ENCODE results near the gene ALX3. TPM values are rescaled to one million over a fixed set of nuclear protein-coding genes. Genes with fewer than 3 reads are reported as not detected.

ALX3 gene
- total RNA-seq, 1 donor from 2014 or later: not detected

DNA sequence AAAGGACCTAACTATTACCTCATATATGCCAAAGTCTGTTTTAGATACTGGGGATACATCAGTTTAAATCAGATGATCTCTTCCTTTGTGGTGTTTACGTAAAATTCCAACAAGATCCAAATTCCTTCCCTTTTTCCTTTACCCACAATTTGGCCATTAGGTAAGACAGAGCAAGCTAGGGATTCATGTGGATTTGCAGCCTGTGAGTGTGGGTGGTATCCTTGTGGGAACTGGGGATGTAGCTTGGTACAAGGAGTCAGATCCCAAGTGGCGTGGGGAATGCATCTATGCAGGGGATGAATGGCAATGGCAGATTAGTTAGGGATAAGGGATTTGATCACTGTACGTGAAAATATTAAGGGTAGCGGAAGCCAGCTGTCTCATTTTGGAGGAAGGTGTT lies 45.9 kb downstream of the ALX3 start:
- no peaks in the 10 kb centered on the region for H3K27me3 Mint-ChIP-seq (ENCODE audit: low read depth, unreplicated experiment)
- no peaks in the 10 kb centered on the region for H3K4me1 Mint-ChIP-seq (ENCODE audit: low read depth, unreplicated experiment)
- peaks cover 43% of the 10 kb centered on the region for H3K36me3 ChIP-seq (ENCODE audit: insufficient read depth, low read length)
- no peaks in the 10 kb centered on the region for H3K9me3 Mint-ChIP-seq (ENCODE audit: unreplicated experiment)
- no peak overlapping the region for H3K9ac ChIP-seq (ENCODE audit: low read length)
- no peak overlapping the region for H3K4me3 Mint-ChIP-seq (ENCODE audit: unreplicated experiment)
- peaks cover 9% of the 10 kb centered on the region for H3K4me1 ChIP-seq (ENCODE audit: insufficient read depth, low read length)
- peaks cover 10% of the 10 kb centered on the region for H3K36me3 Mint-ChIP-seq (ENCODE audit: low read depth, unreplicated experiment)
- no peak overlapping the region for H3K27ac Mint-ChIP-seq (ENCODE audit: unreplicated experiment)
- H2AFZ ChIP-seq (ENCODE audit: low read depth, low read length): no peak overlapping the region
- no peaks in the 10 kb centered on the region for H4K20me1 ChIP-seq (ENCODE audit: insufficient read depth, low read length)
- no peaks in the 10 kb centered on the region for H3K27me3 ChIP-seq (ENCODE audit: insufficient read depth, low read length)
- TF ChIP-seq EZH2 (IDR thresholded peaks at IDR 0.05; ENCODE audit: insufficient read depth, low read length): no peak
- TF ChIP-seq, protein P1, sequence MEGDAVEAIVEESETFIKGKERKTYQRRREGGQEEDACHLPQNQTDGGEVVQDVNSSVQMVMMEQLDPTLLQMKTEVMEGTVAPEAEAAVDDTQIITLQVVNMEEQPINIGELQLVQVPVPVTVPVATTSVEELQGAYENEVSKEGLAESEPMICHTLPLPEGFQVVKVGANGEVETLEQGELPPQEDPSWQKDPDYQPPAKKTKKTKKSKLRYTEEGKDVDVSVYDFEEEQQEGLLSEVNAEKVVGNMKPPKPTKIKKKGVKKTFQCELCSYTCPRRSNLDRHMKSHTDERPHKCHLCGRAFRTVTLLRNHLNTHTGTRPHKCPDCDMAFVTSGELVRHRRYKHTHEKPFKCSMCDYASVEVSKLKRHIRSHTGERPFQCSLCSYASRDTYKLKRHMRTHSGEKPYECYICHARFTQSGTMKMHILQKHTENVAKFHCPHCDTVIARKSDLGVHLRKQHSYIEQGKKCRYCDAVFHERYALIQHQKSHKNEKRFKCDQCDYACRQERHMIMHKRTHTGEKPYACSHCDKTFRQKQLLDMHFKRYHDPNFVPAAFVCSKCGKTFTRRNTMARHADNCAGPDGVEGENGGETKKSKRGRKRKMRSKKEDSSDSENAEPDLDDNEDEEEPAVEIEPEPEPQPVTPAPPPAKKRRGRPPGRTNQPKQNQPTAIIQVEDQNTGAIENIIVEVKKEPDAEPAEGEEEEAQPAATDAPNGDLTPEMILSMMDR (IDR thresholded peaks at IDR 0.05; ENCODE audit: insufficient read depth, low read depth, low read length): no peak
- no peaks in the 10 kb centered on the region for H3K9me3 ChIP-seq (ENCODE audit: insufficient read depth, low read depth, low read length)
- no peaks in the 10 kb centered on the region for H3K79me2 ChIP-seq (ENCODE audit: insufficient read depth, low read length)
- H3K4me2 ChIP-seq (ENCODE audit: low read length): no peak overlapping the region
- DNase-seq (ENCODE audit: low read depth) (no peak), FAIRE-seq (no peak)
- H3K27ac ChIP-seq (ENCODE audit: low read depth, low read length): no peak overlapping the region
- H3K4me3 ChIP-seq (ENCODE audit: insufficient read depth, low read depth, low read length): no peak overlapping the region

DNA sequence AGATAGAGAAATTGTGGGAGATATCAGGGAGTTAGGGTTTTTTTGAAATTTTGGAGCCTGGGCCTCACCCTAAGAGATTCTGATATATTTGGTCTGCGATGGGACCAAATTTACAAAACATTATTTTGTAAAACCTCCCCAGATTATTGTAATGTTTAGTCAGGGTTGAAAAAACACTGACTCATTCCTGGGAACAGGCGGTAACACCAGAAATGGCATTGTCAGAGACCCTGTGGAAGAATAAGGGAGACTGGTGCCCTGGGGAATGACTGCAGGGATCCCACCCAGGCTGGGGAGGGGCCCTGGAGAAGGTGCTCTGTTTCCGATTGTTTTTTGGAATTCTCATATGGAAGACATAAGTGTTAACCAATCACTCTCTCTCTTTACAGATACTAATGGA lies 49.2 kb downstream of the ALX3 start:
- no peaks in the 10 kb centered on the region for H3K4me1 Mint-ChIP-seq (ENCODE audit: low read depth, unreplicated experiment)
- H3K4me2 ChIP-seq (ENCODE audit: low read length): peak overlapping the region; percentile 28
- no peaks in the 10 kb centered on the region for H3K9me3 ChIP-seq (ENCODE audit: insufficient read depth, low read depth, low read length)
- TF ChIP-seq EZH2 (IDR thresholded peaks at IDR 0.05; ENCODE audit: insufficient read depth, low read length): no peak
- TF ChIP-seq, protein P1 (IDR thresholded peaks at IDR 0.05; ENCODE audit: insufficient read depth, low read depth, low read length): no peak
- FAIRE-seq: no peak
- peaks cover 9% of the 10 kb centered on the region for H3K4me1 ChIP-seq (ENCODE audit: insufficient read depth, low read length)
- H3K4me3 Mint-ChIP-seq (ENCODE audit: unreplicated experiment): no peak overlapping the region
- H3K27me3 Mint-ChIP-seq (ENCODE audit: low read depth, unreplicated experiment): no peaks in the 10 kb centered on the region
- H3K27ac ChIP-seq (ENCODE audit: low read depth, low read length): no peak overlapping the region
- no peak overlapping the region for H2AFZ ChIP-seq (ENCODE audit: low read depth, low read length)
- no peak for DNase-seq (ENCODE audit: low read depth)
- no peak overlapping the region for H3K4me3 ChIP-seq (ENCODE audit: insufficient read depth, low read depth, low read length)
- H3K27ac Mint-ChIP-seq (ENCODE audit: unreplicated experiment): no peak overlapping the region
- H3K36me3 Mint-ChIP-seq (ENCODE audit: low read depth, unreplicated experiment): peaks cover 22% of the 10 kb centered on the region
- peaks cover 76% of the 10 kb centered on the region for H3K36me3 ChIP-seq (ENCODE audit: insufficient read depth, low read length)
- no peak overlapping the region for H3K9ac ChIP-seq (ENCODE audit: low read length)
- no peaks in the 10 kb centered on the region for H4K20me1 ChIP-seq (ENCODE audit: insufficient read depth, low read length)
- no peaks in the 10 kb centered on the region for H3K9me3 Mint-ChIP-seq (ENCODE audit: unreplicated experiment)
- no peaks in the 10 kb centered on the region for H3K27me3 ChIP-seq (ENCODE audit: insufficient read depth, low read length)
- H3K79me2 ChIP-seq (ENCODE audit: insufficient read depth, low read length): no peaks in the 10 kb centered on the region

DNA sequence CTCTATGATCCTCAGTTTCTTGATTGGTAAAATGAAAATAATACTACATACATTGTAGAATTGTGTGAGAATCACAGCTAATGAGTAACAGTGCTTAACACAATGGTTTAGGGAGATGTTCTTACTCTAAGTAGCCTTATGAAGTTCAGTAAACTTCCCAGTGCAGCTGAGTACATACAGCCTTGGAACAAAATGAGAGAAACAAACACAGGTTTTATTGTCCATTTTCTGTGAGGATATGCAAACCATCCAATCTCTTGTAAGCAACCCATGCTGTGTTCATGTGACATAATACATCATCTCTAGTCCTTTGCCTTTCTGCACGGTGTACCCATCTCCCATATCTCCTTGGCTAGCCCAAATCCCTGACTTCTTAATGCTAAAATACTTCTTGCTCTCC lies 50.7 kb downstream of the ALX3 start:
- TF ChIP-seq EZH2 (IDR thresholded peaks at IDR 0.05; ENCODE audit: insufficient read depth, low read length): no peak
- TF ChIP-seq, protein P1 (IDR thresholded peaks at IDR 0.05; ENCODE audit: insufficient read depth, low read depth, low read length): no peak
- H3K4me1 Mint-ChIP-seq (ENCODE audit: low read depth, unreplicated experiment): no peaks in the 10 kb centered on the region

More for the DNA sequence above, 50.7 kb downstream of the ALX3 start:
- no peak for FAIRE-seq
- Histone ChIP-seq H3K4me3 (ENCODE audit: insufficient read depth, low read depth, low read length) (no peak overlapping the region), H3K9me3 (ENCODE audit: insufficient read depth, low read depth, low read length) (no peaks in the 10 kb centered on the region), H3K79me2 (ENCODE audit: insufficient read depth, low read length) (no peaks in the 10 kb centered on the region), H3K27ac (ENCODE audit: low read depth, low read length) (no peak overlapping the region), H3K36me3 (ENCODE audit: insufficient read depth, low read length) (peaks cover 90% of the 10 kb centered on the region), H3K4me1 (ENCODE audit: insufficient read depth, low read length) (peaks cover 9% of the 10 kb centered on the region), H3K27me3 (ENCODE audit: insufficient read depth, low read length) (no peaks in the 10 kb centered on the region), H3K4me2 (ENCODE audit: low read length) (no peak overlapping the region), H3K9ac (ENCODE audit: low read length) (no peak overlapping the region), H4K20me1 (ENCODE audit: insufficient read depth, low read length) (no peaks in the 10 kb centered on the region), H2AFZ (ENCODE audit: low read depth, low read length) (no peak overlapping the region)
- Mint-ChIP-seq H3K27me3 (ENCODE audit: low read depth, unreplicated experiment) (no peaks in the 10 kb centered on the region), H3K9me3 (ENCODE audit: unreplicated experiment) (no peaks in the 10 kb centered on the region), H3K36me3 (ENCODE audit: low read depth, unreplicated experiment) (peaks cover 26% of the 10 kb centered on the region), H3K27ac (ENCODE audit: unreplicated experiment) (no peak overlapping the region), H3K4me3 (ENCODE audit: unreplicated experiment) (no peak overlapping the region)
- DNase-seq (ENCODE audit: low read depth): no peak

All from astrocyte (in vitro differentiated cells and primary cell).